Parathyroid adenoma (tissue), 2 donors: ENCODE data around the gene EVPL.

Experiments used
- H2AFZ ChIP-seq: fragments of 300-600 bp; sonication (generic); one replicate; pipeline ENCODE4 v1.7.0; 2017; ENCODE audit warnings: antibody characterized with exemption, mild to moderate bottlenecking
- H3K27ac ChIP-seq: fragments of 300-600 bp; sonication (generic); one replicate; pipeline ENCODE4 v1.7.0; 2017
- H3K27me3 ChIP-seq: fragments of 300-600 bp; sonication (generic); one replicate; pipeline ENCODE4 v1.7.0; 2017; ENCODE audit warnings: low read length; ENCODE audit not compliant: control insufficient read depth, insufficient read depth
- H3K36me3 ChIP-seq: fragments of 300-600 bp; sonication (generic); one replicate; pipeline ENCODE4 v1.7.0; 2017; ENCODE audit warnings: low read length; ENCODE audit not compliant: control insufficient read depth, insufficient read depth
- H3K4me1 ChIP-seq: fragments of 300-600 bp; sonication (generic); one replicate; pipeline ENCODE4 v1.7.0; 2017; ENCODE audit warnings: control low read depth
- H3K4me2 ChIP-seq: fragments of 300-600 bp; sonication (generic); one replicate; pipeline ENCODE4 v1.7.0; 2017; ENCODE audit warnings: low read length
- H3K4me3 ChIP-seq: fragments of 300-600 bp; sonication (generic); one replicate; pipeline ENCODE4 v1.7.0; 2017; ENCODE audit warnings: low read depth, low read length
- H3K79me2 ChIP-seq: fragments of 300-600 bp; sonication (generic); one replicate; pipeline ENCODE4 v1.7.0; 2017; ENCODE audit warnings: control low read depth
- H3K9ac ChIP-seq: fragments of 300-600 bp; sonication (generic); one replicate; pipeline ENCODE4 v1.7.0; 2017; ENCODE audit warnings: mild to moderate bottlenecking
- H3K9me3 ChIP-seq: fragments of 300-600 bp; sonication (generic); one replicate; pipeline ENCODE4 v1.7.0; 2017; ENCODE audit warnings: low read length; ENCODE audit not compliant: control insufficient read depth
- CTCF ChIP-seq: fragments of 300-600 bp; sonication (generic); IDR thresholded peaks from one replicate; pipeline ENCODE4 v1.7.0; 2017; ENCODE audit warnings: antibody characterized with exemption, mild to moderate bottlenecking
- donor health status: primary hyperparathyroidism.

EVPL gene

GRCh38 chr17:76007131-76007849, 19.8 kb downstream of the EVPL start:
- Histone ChIP-seq H3K4me2 (no peak overlapping the region), H3K4me3 (no peak overlapping the region), H3K27ac (no peak overlapping the region), H2AFZ (no peak overlapping the region), H3K9me3 (no peaks in the 10 kb centered on the region), H3K4me1 (no peaks in the 10 kb centered on the region), H3K79me2 (no peaks in the 10 kb centered on the region), H3K9ac (no peak overlapping the region), H3K27me3 (no peaks in the 10 kb centered on the region), H3K36me3 (no peaks in the 10 kb centered on the region)
- no peak for TF ChIP-seq CTCF

DNA sequence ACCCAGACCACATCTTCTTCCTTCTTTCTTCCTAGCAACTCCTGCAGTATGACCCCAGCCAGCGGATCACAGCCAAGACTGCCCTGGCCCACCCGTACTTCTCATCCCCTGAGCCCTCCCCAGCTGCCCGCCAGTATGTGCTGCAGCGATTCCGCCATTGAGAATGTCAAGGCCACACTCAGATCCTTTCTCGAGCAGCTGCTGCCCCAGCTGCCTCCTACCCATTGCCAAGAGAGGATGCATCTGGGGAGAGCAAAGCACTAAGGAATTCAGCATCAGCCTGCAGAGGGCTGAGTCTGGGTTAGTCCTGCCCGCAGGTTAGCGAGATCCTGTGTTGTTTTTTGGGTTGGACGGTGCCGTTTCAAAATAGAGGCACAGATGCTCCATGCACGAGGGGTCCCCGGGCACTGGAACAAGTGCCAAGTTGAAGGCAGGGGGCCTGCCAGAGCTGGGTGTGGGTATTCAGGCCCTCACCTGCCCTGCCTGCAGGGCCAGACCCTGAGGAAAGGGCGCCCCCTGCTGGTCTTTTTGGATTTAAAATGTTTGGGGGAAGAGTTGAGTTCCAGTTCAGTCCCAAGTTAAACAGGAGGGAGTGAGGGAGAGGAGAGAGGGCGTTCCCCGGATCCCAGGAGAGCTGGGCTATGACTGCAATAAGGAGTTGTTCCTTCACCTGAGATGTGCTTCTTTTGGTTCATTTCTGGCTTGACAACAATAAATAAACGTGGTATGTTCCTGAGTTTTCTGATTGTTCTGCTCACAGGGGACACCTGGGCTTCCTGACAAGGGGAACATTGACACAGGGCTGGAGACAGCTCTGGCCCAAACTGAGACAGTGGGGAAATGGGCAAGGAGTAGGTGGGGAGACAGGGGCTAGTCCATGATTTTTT, 21.6 kb downstream of the EVPL start:
- Histone ChIP-seq H3K36me3 (no peaks in the 10 kb centered on the region), H3K27ac (no peak overlapping the region), H3K9ac (no peak overlapping the region)

GRCh38 chr17:76004750-76005262, 22.3 kb downstream of the EVPL start:
- TF ChIP-seq CTCF: no peak
- no peak overlapping the region for H3K4me3 ChIP-seq
- H3K36me3 ChIP-seq: no peaks in the 10 kb centered on the region
- H3K27ac ChIP-seq: no peak overlapping the region
- H3K79me2 ChIP-seq: no peaks in the 10 kb centered on the region
- H3K4me1 ChIP-seq: no peaks in the 10 kb centered on the region
- H3K27me3 ChIP-seq: no peaks in the 10 kb centered on the region
- no peaks in the 10 kb centered on the region for H3K9me3 ChIP-seq
- no peak overlapping the region for H2AFZ ChIP-seq
- no peak overlapping the region for H3K4me2 ChIP-seq
- H3K9ac ChIP-seq: no peak overlapping the region

More for the DNA sequence above, 21.6 kb downstream of the EVPL start:
- TF ChIP-seq CTCF: peak; percentile 69
- H3K4me3 ChIP-seq: no peak overlapping the region
- H3K9me3 ChIP-seq: no peaks in the 10 kb centered on the region
- H2AFZ ChIP-seq: no peak overlapping the region
- H3K4me1 ChIP-seq: no peaks in the 10 kb centered on the region
- no peaks in the 10 kb centered on the region for H3K27me3 ChIP-seq
- no peak overlapping the region for H3K4me2 ChIP-seq
- H3K79me2 ChIP-seq: no peaks in the 10 kb centered on the region

DNA sequence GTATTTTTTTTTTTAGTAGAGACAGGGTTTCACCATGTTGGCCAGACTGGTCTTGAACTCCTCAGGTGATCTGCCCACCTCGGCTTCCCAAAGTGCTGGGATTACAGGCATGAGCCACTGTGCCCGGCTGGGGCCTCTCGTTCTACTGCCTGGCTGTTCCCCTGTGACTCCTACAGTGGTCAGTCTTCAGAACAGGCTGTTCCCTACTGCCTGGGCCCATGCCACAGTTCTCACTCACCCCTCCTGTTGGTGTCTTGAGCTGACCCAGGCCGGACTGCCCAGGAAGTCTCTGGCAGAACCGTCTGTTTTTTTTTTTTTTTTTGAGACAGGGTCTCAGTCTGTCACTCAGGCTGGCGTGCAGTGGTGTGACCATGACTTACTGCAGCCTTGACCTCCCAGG, 23.2 kb downstream of the EVPL start:
- no peak overlapping the region for H2AFZ ChIP-seq
- H3K9me3 ChIP-seq: no peaks in the 10 kb centered on the region
- no peak overlapping the region for H3K4me2 ChIP-seq
- H3K9ac ChIP-seq: no peak overlapping the region
- no peak overlapping the region for H3K27ac ChIP-seq
- no peak overlapping the region for H3K4me3 ChIP-seq
- no peaks in the 10 kb centered on the region for H3K36me3 ChIP-seq
- TF ChIP-seq CTCF: no peak
- no peaks in the 10 kb centered on the region for H3K79me2 ChIP-seq
- no peaks in the 10 kb centered on the region for H3K27me3 ChIP-seq
- no peaks in the 10 kb centered on the region for H3K4me1 ChIP-seq
